ENCODE measurements around the gene SLC38A11. TPM values are rescaled to one million over a fixed set of nuclear protein-coding genes. Genes with fewer than 3 reads are reported as not detected.

Gene SLC38A11
- total and polyA plus RNA-seq, 2 of the 8 experiments (the other 6 are each of a cell fraction or from before 2014, with no cell fraction given) = not detected

GRCh38 chr2:164964700-164965099 lies 9.4 kb upstream of the SLC38A11 start:
- H3K36me3 ChIP-seq (ENCODE audit: control insufficient read depth in 2 of 4, insufficient read depth in 4 of 4, low read length in 3 of 4) = no peaks in the 10 kb centered on the region
- H4K91ac ChIP-seq (replicated peaks; ENCODE audit: insufficient read length, low read length) = no peak overlapping the region
- no peaks in the 10 kb centered on the region for H4K20me1 ChIP-seq (replicated peaks in 1 of 2; ENCODE audit: control insufficient read depth in 1 of 2, insufficient read depth in 2 of 2, low read length in 2 of 2)
- no peak overlapping the region for H3K56ac ChIP-seq (replicated peaks; ENCODE audit: insufficient read length, low read depth, low read length)
- no peak for FAIRE-seq
- ChIA-PET POLR2A (ENCODE audit: partially characterized antibody) (no interaction called here), CTCF (ENCODE audit: partially characterized antibody) (no interaction called here)
- TF ChIP-seq SIRT6 (IDR thresholded peaks at IDR 0.05; ENCODE audit: low read length) (no peak), TBP (IDR thresholded peaks at IDR 0.05; ENCODE audit: low read depth, low read length) (no peak), RNF2 (IDR thresholded peaks at IDR 0.05; ENCODE audit: borderline replicate concordance, low read depth, low read length, missing control alignments, poor library complexity, severe bottlenecking) (no peak), ATF2 (IDR thresholded peaks at IDR 0.05; ENCODE audit: low read length) (no peak)
- TF ChIP-seq, protein P1, sequence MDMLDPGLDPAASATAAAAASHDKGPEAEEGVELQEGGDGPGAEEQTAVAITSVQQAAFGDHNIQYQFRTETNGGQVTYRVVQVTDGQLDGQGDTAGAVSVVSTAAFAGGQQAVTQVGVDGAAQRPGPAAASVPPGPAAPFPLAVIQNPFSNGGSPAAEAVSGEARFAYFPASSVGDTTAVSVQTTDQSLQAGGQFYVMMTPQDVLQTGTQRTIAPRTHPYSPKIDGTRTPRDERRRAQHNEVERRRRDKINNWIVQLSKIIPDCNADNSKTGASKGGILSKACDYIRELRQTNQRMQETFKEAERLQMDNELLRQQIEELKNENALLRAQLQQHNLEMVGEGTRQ (IDR thresholded peaks at IDR 0.05; ENCODE audit: low read length) = no peak
- H3K9me3 ChIP-seq (ENCODE audit: insufficient read depth in 2 of 2, low read depth in 1 of 2, low read length in 1 of 2) = no peaks in the 10 kb centered on the region
- H2BK5ac ChIP-seq (ENCODE audit: low read depth, low read length) = no peak overlapping the region
- H3K4ac ChIP-seq (replicated peaks; ENCODE audit: insufficient read length, low read depth, low read length) = no peak overlapping the region
- H3K23me2 ChIP-seq (ENCODE audit: low read depth, low read length) = no peaks in the 10 kb centered on the region
- H3K27ac ChIP-seq (ENCODE audit: low read depth, low read length) = no peak overlapping the region
- no peaks in the 10 kb centered on the region for H3K79me2 ChIP-seq (ENCODE audit: control insufficient read depth in 1 of 2, insufficient read depth in 2 of 2, low read length in 2 of 2)
- no peak overlapping the region for H4K8ac ChIP-seq (ENCODE audit: extremely low read depth, insufficient read depth, low read length)
- no peak overlapping the region for H3K18ac ChIP-seq (ENCODE audit: extremely low read depth, low read length)
- WGBS, 2 experiments (ENCODE audit: extremely low coverage in 1 of 2, insufficient coverage in 1 of 2, insufficient read length in 1 of 2, insufficient replicate concordance in 2 of 2, low coverage in 1 of 2, low lambda C conversion rate in 2 of 2, missing lambda C conversion rate in 1 of 2) = 88% methylated on average over 1 of the region's 1 CpG; no CpG with 5 or more reads in 1 of the 2 experiments
- no peak overlapping the region for H3K14ac ChIP-seq (ENCODE audit: insufficient read length)
- H3K4me1 ChIP-seq (replicated peaks in 1 of 4; ENCODE audit: control insufficient read depth in 3 of 4, insufficient read depth in 4 of 4, low read length in 3 of 4) = peaks cover 0 to 4% (median 0%) of the 10 kb centered on the region in 4 experiments; a peak in 1 of 7 replicates
- H3K23ac ChIP-seq (ENCODE audit: insufficient read length) = no peak overlapping the region
- H2BK15ac ChIP-seq (ENCODE audit: low read length) = no peak overlapping the region
- H2BK20ac ChIP-seq (ENCODE audit: low read length) = no peak overlapping the region
- no peak overlapping the region for H3K4me2 ChIP-seq (ENCODE audit: insufficient read depth in 1 of 2, low read depth in 2 of 2, low read length in 2 of 2)
- no peak overlapping the region for H4K5ac ChIP-seq (ENCODE audit: insufficient read length, low read depth, low read length)
- no peak overlapping the region for H2BK120ac ChIP-seq (replicated peaks; ENCODE audit: low read depth, low read length)
- no peaks in the 10 kb centered on the region for H3K27me3 ChIP-seq (replicated peaks in 1 of 4; ENCODE audit: control insufficient read depth in 3 of 4, extremely low read depth in 1 of 4, insufficient read depth in 3 of 4, low read length in 3 of 4)
- no peak for DNase-seq (ENCODE audit: low read depth in 1 of 2, low spot score in 2 of 2)
- H3K4me3 ChIP-seq (ENCODE audit: extremely low read depth in 1 of 4, insufficient read depth in 2 of 4, low read depth in 3 of 4, low read length in 4 of 4) = no peak overlapping the region
- no peak overlapping the region for H2AK5ac ChIP-seq (ENCODE audit: low read depth, low read length)
- no peak overlapping the region for H2AFZ ChIP-seq (ENCODE audit: low read length)
- no peak overlapping the region for H3K9ac ChIP-seq (replicated peaks in 1 of 4; ENCODE audit: extremely low read depth in 1 of 4, low read depth in 3 of 4, low read length in 3 of 4)
- no peaks in the 10 kb centered on the region for H3K79me1 ChIP-seq (ENCODE audit: low read depth, low read length)
- H2BK12ac ChIP-seq (ENCODE audit: low read depth, low read length) = no peak overlapping the region

Data from H1 (cell line).